GM19193 (cell line): Measurements from ENCODE around the gene CENPS.

Experiments used
- POLR2A ChIP-seq: IDR thresholded peaks from 4 replicates; pipeline ENCODE4 v1.6.1; 2011; ENCODE audit not compliant: insufficient read depth, insufficient read length; ENCODE audit errors: extremely low read depth

CENPS gene

DNA sequence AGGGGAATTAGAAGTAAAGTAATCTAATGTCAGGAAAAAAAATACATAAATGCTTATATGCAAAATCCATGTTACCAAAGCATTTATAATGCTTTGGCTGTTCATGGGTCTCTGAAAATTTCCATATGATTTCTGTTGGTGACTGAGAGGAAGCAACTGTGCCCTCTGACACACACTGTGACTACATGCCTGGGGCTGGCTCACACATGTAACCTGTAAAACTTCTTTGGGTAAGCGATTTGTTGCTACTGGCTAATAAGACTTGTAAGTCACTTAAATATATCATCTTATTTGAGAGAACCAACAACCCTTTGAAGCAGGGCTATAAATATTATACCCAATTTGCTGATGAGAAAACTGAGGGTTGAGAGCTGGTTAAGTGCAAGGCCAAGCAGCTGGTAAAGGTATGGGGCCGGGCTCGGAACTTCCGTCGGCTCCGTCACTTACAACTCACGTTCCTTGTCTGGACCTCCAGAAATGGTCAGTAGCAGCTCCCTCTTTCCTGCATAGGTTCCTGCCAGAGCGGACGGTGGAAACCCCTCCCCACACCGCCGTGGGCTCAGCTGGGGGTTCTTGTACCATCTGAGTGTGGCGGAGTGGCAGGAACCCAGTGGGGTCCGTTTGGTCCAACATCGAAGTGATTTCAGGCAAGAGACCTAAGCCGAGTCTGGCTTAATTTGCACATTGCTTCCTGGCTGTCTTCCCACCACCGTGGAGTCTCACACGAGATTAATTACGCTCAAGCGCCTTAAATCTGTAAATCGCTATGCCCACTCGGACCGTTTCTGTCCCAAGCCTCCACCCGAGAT lies 41.4 kb downstream of the CENPS start:
- TF ChIP-seq POLR2A: no peak

DNA sequence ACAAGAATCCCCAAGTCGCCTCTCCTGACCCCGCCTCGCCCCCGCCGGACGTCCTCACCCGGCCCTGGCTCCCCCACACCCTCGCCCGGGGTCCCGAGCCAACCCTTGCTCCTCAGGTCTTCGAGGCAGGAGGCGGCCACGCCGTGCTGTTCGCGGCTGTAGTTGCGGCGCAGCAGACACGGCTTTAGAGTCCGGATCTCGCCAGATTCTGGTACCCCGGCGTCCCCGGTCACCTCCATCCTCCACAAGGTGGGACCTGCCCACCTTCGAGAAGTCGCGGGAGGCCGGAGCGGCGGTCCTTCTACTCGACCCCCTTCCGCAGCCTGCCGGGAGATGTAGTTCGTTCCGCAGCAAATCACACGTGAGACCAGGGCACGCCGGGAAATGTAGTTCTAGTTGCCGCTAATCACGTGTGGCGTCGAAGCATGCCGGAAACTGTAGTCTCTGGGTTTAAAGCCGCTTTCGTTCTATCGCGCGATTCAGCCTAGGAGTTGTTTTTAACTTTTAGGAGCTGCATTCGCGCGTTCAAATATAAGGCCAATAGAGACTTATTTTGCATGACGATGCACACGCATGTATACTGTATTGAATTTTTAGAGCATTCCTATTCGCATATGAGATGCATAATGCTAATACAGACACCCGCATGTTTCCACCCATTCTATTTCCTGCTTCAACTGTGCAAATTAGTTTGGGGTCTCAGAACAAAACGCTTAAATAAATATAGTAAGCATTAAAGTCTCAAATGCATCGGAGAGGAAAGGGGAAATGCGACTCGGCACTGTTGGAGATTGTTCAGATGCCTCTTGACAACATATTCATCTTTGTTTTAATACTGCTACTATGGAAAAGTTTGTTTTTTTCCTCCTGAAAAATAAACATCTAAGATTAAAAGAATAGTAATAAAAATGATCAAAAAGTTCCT lies 42.2 kb downstream of the CENPS start, which contains the start of gene DFFA:
Gene DFFA (minus strand): TSS at position 310 of the 925 bp plus-strand sequence. CDS start 71 bp downstream, at position 239.
- peak; percentile 79 for TF ChIP-seq POLR2A

DNA sequence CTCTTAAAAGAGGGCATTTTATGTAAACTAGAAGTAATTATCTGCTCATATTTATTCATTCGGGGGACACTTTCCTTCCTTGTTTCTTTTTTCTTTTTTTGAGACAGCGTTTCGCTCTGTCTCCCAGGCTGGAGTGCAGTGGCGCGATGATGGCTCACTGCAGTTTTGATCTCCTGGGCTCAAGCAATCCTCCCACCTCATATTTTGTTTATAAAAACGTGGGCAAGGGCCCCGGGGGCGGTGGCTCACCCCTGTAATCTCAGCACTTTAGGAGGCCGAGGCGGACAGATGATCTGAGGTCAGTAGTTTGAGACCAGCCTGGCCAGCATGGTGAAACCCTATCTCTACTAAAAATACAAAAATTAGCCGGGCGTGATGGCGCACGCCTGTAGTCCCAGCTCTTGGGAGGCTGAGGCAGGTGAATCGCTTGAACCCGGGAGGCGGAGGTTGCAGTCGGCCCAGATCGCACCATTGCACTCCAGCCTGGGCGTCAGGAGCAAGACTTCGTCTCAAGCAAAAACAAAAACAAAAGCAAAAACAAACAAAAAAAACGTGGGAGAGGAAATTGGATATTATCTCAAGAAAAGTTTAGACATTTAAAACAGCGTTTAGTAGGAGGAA lies 43.0 kb downstream of the CENPS start:
- TF ChIP-seq POLR2A: no peak

DNA sequence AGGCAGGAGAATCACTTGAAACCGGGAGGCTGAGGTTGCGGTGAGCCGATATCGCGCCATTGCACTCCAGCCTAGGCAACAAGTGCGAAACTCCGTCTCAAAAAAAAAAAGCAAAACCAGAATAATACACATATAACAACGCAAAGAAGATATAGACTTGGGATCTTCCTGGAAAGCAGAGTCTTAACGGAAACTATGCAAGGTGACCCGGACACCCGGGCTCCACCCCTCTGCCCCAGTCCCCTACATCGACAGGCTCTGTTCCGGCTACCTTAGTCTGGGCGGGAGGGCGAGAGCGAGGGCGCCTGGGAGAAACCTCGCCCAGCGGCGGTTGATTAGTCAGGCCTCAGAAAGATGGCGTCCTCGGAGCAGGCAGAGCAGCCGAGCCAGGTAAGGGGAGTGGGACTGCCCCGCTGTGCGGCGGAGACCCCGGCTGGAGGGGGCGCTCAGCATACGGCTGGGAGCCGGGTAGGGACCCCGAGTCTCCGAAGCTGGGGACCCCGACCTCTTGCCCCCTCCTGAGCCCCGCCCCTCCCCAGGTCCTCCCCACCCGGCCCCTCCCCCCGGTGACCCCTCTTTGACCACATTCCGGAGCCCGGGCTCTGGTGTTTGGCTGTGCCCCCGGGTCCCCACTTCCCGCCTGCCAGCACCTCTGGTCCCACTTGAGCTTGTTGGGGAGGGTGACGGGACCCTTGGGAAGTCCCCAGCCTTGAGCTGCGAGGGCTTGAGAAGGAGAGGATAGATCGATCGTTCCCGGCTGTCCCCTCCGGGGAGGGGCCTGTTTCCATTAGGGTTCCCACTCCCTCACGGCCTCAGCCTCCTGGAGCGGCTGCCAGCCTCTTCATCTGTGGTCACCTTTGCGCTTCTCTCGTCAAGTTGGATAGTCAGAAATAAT lies 44.6 kb downstream of the CENPS start, which contains the start of gene PEX14:
Gene PEX14 (plus strand): TSS at position 338 of the 895 bp plus-strand sequence. CDS start 17 bp downstream, at position 355.
- TF ChIP-seq POLR2A: peak; percentile 77

DNA sequence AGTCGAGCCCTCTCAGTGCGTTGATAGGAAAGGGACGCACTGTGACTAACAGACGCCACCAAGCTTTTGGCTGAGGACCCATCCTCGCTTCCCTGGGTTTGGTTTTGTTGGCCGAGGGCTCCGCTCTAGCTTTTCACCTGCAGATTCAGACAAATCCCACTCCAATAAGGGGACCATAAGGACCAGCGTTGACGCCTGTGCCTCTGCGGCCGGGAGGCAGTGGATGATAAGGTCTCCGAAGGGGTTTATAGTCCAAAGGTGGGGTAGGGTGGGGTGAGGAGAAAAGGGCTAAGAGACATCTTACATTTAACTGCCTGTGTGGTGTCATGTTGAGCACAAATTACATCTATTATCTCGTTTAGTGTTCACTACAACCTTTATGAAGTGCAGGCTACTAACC lies 45.3 kb downstream of the CENPS start:
- TF ChIP-seq POLR2A: no peak

DNA sequence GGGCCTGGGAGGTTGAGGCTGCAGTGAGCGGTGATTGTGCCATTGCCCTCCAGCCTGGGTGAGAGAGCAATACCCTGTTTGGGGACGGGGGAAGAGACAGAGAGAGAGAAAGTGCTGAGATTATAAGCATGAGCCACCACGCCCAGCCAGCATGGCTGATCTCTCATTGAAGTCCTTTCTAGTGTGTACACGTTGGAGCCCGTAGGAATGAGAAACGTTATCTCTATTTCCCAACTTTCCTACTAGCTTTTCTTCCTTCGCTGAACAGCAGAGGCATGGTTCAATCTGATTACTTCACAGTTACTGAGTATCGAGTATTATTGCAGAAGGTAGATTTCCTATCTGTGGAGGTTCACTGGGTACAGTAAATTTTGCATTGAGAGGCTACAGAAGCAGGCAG lies 49.1 kb downstream of the CENPS start:
- no peak for TF ChIP-seq POLR2A

DNA sequence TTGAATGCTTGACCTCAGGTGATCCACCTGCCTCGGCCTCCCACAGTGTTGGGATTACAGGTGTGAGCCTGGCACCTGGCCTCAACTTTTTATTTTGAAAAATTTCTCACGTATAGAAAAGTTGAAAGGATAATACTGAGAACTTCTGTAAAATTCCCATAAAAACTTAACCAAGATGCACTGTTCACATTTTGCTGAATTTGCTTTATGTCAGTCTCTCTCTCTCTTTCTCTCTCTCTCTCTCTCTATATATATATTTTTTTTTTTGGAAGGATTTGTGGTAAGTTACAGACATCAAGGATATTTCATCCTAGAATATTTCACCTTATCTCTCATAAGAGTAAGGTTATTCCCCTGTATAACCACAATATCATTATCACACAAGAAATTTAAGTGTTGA lies 50.4 kb downstream of the CENPS start:
- no peak for TF ChIP-seq POLR2A

DNA sequence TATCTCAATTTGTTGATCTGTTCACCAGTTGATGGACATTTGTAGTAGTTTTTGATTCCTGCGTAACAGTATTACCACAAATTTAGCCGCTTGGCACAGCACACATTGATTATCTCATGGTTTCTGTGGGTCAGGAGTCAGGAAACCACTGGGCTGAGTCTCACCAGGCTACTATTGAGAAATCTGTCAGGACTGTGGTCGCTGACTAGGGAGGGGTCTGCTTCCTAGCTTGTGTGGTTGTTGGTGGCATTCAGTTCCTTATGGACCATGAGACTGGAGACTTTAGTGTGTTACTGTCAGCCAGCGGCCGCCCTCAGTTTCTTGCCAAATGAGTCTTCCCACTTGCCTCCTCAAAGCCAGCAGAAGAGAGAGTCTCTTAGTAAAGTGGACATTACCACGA lies 54.3 kb downstream of the CENPS start:
- TF ChIP-seq POLR2A: no peak

DNA sequence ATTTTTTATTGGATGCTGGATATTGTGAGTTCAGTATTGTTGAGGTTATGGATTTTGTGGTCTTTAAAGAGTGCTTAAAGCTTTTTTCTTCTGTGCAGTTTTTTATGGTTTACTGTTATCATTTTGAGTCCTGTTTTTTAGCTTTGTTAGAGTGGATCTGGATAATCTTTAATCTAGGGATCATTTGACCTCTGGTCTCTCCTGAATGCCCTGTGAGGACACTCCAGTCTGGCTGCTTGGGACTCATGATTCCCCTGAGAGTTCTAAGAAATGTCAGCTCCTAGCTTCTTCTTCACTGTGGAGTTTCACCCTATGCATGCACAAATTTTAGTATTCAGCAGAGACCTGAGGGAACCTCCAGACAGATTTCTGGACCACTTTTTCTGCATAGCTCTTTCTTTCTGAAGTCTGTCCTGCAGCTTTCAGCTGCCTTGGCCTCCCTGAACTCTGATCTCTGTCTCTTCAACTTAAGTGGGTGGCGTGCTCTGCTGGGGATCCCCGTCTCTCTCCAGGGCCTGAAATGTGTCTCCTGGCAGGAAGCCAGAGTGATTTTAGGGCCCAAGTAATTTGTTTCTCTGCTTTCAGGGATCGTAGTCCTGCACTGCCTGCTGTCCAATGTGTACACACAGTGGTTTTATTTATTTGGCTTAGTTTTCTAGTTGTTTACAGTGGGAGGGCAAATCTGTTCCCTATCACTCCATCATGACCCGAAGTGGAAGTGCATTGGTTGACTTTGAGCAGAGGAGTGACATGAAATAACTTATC lies 59.2 kb downstream of the CENPS start:
- TF ChIP-seq POLR2A: no peak

DNA sequence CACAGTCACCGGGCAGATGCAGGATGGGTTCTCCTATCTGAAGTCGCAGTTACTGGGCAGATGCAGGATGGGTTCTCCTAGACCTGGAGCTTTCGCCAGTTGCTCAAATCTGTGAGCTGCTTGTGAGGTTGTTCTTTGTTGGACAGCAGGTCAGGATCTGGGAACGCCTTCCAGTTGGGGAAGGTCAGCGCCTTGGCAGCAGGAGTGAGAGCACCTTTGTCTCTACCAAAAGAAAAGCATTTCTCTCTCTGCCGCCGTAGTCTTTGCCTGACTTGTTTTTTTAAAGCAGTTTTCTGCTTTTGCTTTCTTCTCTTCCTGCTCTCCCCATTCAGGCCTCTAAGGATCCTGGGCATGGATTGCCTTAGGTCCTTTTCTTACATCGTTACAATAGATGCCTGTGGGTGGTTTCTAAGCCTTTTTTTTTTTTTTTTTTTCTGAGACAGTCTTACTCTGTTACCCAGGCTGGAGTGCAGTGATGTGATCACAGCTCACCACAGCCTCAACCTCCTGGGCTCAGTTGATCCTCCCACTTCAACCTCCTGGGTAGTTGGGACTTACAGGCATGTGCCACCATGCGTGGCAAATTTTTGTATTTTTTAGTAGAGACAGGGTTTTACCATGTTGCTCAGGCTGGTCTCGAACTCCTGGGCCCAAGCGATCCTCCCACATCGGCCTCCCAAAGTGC lies 60.2 kb downstream of the CENPS start:
- TF ChIP-seq POLR2A: no peak
